Lung (tissue), 12 donors: ENCODE measurements around the gene KCNG4. TPM values are rescaled to one million over a fixed set of nuclear protein-coding genes. Genes with fewer than 3 reads are reported as not detected.

Source experiments
- ATAC-seq: fragments of 200-7000 bp; cut with Tn5 transposase; one replicate; pipeline ENCODE4 v1.9.1; 2020; ENCODE audit warnings: moderate number of reproducible peaks; ENCODE audit not compliant: insufficient read depth, low FRiP score
- DNase-seq, 3 donors: peaks; one replicate each; pipeline ENCODE4 v3.0.0-alpha.2; 2013 to 2017
- H3K27ac ChIP-seq, 2 donors: one replicate each; pipeline ENCODE4 v1.5.1; 2013; ENCODE audit warnings: mild to moderate bottlenecking in 2 of 2, moderate library complexity in 2 of 2, control low read depth in 1 of 2, inconsistent platforms in 1 of 2, low read depth in 1 of 2, low read length in 1 of 2
- H3K27me3 ChIP-seq, 3 donors: one replicate each; pipeline ENCODE4 v1.5.1; 2013; ENCODE audit warnings: low read length in 2 of 3; ENCODE audit not compliant: control insufficient read depth in 3 of 3, insufficient read depth in 3 of 3
- H3K36me3 ChIP-seq, 4 donors: one replicate each; pipeline ENCODE4 v1.5.1; 2013; ENCODE audit warnings: low read length in 4 of 4, mild to moderate bottlenecking in 1 of 4, moderate library complexity in 1 of 4; ENCODE audit not compliant: control insufficient read depth in 4 of 4, insufficient read depth in 4 of 4
- H3K4me1 ChIP-seq, 5 donors: one replicate each; pipeline ENCODE4 v1.5.1; 2013; ENCODE audit warnings: low read length in 5 of 5, mild to moderate bottlenecking in 2 of 5, moderate library complexity in 1 of 5; ENCODE audit not compliant: control insufficient read depth in 5 of 5, insufficient read depth in 5 of 5
- H3K4me3 ChIP-seq: one replicate; pipeline ENCODE4 v1.5.1; 2013; ENCODE audit warnings: mild to moderate bottlenecking, control low read depth, moderate library complexity
- H3K9ac ChIP-seq, 2 donors: one replicate each; pipeline ENCODE4 v1.5.1; 2013; ENCODE audit warnings: low read length in 2 of 2, control low read depth in 1 of 2; ENCODE audit not compliant: insufficient read depth in 1 of 2
- H3K9me3 ChIP-seq, 4 donors: one replicate each; pipeline ENCODE4 v1.5.1; 2013; ENCODE audit warnings: low read length in 3 of 4, mild to moderate bottlenecking in 1 of 4, moderate library complexity in 1 of 4; ENCODE audit not compliant: control insufficient read depth in 4 of 4, insufficient read depth in 3 of 4
- WGBS, 2 donors: extraction: QIAGEN DNeasy Blood & Tissue Kit; methylation state at CpG; one replicate each; pipeline ENCODE4 v1.1.7; 2013; 5-methylcytosine and 5-hydroxymethylcytosine counted together
- polyA plus RNA-seq, 2 donors: library from polyadenylated mRNA; stranded (reverse); fragments of 200-250 nt; gene quantifications; one replicate each; pipeline ENCODE4 v1.2.1, GENCODE V29; 2013
- total RNA-seq, 2 donors: library from RNA; depleted of rRNA in 1 of 2; stranded (reverse); fragments of >200 nt in 1 of 2; gene quantifications; one replicate each; pipeline ENCODE4 v1.2.1, GENCODE V29; 2014 to 2021
- TF ChIP-seq, protein P1 (sequence below): IDR thresholded peaks from 2 replicates; pipeline ENCODE4 v1.5.1; 2012; ENCODE audit warnings: mild to moderate bottlenecking; ENCODE audit errors: control extremely low read depth, extremely low read depth
- donor health status: control.
- donor health status: control.
- donor health status: Bipolar disorder and iron deficiency.
- donor health status: healthy.
- donor health status: DM: yes; HTN: yes; CAD: no.

The KCNG4 gene
- total and polyA plus RNA-seq, 4 donors: not detected

DNA sequence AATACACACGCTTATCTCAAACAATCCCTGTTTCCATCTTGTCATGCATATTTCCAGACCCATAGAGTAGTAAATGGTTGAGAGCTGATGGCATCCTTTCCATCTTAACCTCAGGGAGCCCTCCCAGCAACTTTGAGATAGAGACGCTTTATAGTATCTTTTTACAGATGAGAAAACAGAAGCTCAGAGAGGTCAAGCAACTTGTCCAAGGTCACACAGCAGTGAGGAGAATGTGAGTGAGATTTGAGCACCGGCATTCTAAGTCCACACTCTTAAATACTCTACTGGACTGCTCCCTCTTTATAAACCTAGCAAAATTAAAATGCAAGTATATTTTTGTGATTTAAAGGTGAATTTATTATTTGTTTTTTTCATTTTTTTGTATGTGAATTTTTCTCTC lies 19.9 kb upstream of the KCNG4 start:
- no peak for ATAC-seq
- 92% methylated on average over 3 of the region's 3 CpGs for WGBS, 2 donors
- H3K9me3 ChIP-seq: peaks cover 0 to 9% (median 3%) of the 10 kb centered on the region in 4 donors
- no peaks in the 10 kb centered on the region for H3K4me1 ChIP-seq
- no peak for DNase-seq
- TF ChIP-seq, protein P1, sequence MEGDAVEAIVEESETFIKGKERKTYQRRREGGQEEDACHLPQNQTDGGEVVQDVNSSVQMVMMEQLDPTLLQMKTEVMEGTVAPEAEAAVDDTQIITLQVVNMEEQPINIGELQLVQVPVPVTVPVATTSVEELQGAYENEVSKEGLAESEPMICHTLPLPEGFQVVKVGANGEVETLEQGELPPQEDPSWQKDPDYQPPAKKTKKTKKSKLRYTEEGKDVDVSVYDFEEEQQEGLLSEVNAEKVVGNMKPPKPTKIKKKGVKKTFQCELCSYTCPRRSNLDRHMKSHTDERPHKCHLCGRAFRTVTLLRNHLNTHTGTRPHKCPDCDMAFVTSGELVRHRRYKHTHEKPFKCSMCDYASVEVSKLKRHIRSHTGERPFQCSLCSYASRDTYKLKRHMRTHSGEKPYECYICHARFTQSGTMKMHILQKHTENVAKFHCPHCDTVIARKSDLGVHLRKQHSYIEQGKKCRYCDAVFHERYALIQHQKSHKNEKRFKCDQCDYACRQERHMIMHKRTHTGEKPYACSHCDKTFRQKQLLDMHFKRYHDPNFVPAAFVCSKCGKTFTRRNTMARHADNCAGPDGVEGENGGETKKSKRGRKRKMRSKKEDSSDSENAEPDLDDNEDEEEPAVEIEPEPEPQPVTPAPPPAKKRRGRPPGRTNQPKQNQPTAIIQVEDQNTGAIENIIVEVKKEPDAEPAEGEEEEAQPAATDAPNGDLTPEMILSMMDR: no peak
- no peaks in the 10 kb centered on the region for H3K36me3 ChIP-seq
- H3K27me3 ChIP-seq: peaks cover 0 to 2% (median 0%) of the 10 kb centered on the region in 3 donors
- H3K4me3 ChIP-seq: no peak overlapping the region
- H3K27ac ChIP-seq: no peak overlapping the region
- H3K9ac ChIP-seq: no peak overlapping the region

GRCh38 chr16:84258266-84258665 lies 18.5 kb upstream of the KCNG4 start:
- no peak overlapping the region for H3K9ac ChIP-seq
- TF ChIP-seq, protein P1: no peak
- no peak overlapping the region for H3K27ac ChIP-seq
- DNase-seq (no peak), ATAC-seq (no peak)
- H3K9me3 ChIP-seq: peaks cover 0 to 11% (median 3%) of the 10 kb centered on the region in 4 donors
- no peak overlapping the region for H3K4me3 ChIP-seq
- peaks cover 0 to 2% (median 0%) of the 10 kb centered on the region in 3 donors for H3K27me3 ChIP-seq
- no peaks in the 10 kb centered on the region for H3K4me1 ChIP-seq
- no peaks in the 10 kb centered on the region for H3K36me3 ChIP-seq
- WGBS, 2 donors: 87 to 88% methylated on average over 11 of the region's 11 CpGs

DNA sequence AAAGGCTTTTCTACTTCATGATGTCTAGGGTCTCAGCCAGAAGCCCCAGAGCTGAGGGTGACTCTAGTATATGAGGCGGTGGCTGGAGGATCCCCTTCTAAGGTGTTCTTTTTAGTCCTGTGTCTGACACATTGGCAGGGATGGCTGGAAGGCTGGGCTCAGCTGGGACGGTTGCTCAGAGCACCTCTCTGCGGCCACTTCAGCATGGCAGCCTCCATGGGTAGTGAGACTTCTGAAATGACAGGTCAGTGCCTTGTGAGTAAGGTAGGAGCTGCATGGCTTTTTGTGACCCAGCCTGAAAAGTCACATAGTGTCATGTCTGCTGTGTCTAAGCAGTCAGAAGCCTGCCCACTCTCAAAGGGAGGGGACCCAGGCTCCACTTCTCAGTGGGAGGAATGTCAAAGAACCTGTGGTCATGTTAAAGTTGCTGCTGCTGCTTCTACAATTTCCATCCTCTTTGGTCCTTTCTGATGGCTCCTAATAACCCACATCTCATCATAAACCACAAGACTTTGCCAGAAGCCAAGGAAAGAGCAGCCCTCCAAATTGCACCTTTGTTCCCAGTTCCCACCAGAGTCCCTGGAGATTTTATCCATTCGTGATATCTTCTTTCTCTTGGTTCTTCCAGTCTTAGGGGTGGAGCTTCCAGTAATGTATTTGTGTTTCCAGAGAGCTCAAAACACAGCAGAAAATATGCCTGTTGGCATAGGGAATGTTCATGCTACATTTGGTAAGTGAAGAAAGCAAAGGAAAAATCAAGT lies 15.4 kb upstream of the KCNG4 start:
- peaks cover 0 to 2% (median 0%) of the 10 kb centered on the region in 3 donors for H3K27me3 ChIP-seq
- H3K36me3 ChIP-seq: no peaks in the 10 kb centered on the region
- peaks cover 0 to 9% (median 3%) of the 10 kb centered on the region in 4 donors for H3K9me3 ChIP-seq
- no peak overlapping the region for H3K4me3 ChIP-seq
- no peak overlapping the region for H3K27ac ChIP-seq
- TF ChIP-seq, protein P1: no peak
- 90 to 96% methylated on average over 4 of the region's 4 CpGs for WGBS, 2 donors
- no peaks in the 10 kb centered on the region for H3K4me1 ChIP-seq
- H3K9ac ChIP-seq: no peak overlapping the region
- DNase-seq: no peak
- ATAC-seq: no peak
